Activated CD4-positive, alpha-beta T cell treated with anti-CD3 and anti-CD28 coated beads for 48 hours (primary cell): ENCODE data around the gene MIGA2.
"Not testable (repeated sequence)": the region's sequence is repeated elsewhere in the genome, so short reads cannot be mapped to it uniquely, and the experiment has no call there.

Experiments used
- DNase-seq: peaks from one replicate; pipeline ENCODE4 v3.0.0-alpha.2; 2020

The MIGA2 gene

DNA sequence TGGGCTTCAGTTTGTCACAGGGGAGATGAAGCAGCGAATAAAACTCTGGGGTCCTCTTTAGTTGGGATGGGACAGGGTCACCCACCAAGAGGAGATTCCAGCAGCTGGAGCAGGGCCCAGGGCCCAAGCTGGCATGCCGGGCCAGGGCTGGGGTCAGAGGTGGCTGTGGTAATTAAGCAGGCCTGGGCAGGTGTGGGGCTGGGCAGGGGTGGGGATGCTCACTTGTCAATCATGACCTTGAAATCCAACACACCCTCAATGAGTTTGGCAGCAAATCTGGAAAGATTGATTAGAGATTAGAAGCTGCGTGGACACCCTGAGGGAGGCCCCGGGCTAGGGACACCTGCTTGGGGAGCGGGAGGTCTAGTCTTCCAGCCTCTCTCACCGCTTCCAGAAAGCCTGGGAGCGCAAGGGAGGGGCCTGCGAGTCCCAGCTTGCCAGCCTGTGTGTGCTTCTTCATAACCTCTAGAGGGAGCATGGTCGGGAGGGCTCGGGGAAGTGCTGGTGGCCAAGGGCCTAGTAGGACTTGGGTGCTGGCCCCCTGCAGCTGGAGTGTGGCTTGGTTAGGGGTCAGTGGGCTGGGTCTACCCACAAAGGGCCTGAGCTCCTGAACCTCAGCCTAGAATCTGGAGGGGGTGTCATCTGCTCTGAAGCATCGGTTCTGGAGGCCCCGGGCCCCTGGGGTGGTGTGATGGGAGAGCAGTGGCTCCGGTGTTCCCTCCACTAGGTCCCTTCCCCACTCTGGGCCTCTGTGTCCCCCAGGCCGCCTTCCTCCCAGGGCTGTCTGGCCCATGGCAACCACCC is 66.6 kb downstream of the MIGA2 start:
- DNase-seq = peak; percentile 40

DNA sequence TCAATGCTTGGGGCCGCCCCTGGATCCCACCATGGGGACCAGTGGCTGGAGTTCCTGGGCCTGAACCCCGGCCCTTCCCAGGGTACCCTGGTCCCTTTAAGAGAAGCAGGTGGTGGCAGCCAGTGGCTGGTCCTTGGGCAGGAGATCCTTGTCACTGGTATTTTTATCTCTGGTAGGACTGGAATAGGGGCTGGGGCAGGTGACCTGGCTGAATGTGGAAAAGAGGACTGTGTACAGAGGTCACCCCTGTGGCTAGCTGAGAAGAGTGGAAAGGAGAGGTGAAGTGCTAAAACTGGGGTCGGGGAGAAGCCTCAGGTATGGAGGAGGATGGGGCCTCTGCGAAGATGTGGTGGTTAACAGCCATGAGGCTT is 67.2 kb downstream of the MIGA2 start:
- no peak for DNase-seq

DNA sequence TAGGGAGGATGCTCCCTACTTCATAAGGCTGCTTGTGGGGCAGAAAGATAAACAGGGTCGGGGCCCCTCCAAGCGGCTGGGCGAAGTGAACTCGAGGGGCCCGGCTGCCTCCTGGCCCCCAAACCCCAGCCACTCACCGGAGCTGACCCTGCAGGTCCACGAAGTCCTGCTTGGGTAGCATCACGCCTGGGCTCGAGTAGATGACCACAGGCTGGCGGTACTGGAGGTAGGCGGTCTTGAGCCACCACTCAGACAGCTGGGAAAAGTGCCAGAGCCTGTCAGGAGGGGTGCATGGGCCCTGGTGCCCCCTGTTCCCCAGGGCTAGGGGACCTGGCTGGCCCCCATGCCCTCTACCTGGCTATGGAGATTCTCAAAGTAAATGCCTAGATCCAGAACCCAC is 67.6 kb downstream of the MIGA2 start:
- DNase-seq = no peak

DNA sequence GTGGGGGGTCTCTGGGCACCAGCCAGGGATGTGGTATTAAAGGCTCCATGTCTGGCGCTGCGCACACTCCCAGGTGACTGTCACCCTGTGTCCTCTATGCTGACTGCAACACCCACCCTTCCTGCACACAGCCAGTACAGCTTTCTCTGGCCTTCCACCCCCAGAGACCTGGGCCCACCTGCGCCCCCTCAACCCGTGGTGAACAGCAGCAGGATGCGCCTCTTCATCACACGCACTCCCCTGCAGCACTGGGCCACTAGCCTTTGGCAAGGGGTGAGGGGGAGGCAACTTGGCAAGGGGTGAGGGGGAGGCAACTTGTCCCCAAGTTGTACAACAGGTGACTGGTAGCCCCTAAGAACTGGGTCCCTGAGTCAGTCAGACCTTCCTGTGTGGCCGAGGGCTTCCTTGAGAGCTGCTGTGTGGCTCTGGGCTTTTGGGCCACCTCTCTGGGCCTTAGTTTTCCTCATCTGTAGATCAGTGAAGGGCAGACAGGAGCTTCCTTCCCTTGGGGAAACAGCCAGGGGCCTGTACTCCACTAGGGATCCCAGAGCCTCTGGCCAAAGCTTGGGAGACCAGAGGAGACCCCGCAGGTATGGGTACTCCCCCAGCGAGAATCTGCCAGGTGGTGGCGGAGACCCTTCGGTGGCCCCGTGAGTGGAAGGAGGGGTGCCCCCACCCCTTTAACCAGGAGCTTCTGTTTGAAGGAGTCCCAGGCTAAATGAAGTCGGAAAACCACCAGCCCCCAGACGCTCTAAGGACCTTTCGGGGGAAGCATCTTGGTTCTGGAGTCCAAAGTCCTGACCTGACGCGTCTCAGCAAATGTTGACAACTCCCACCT is 69.7 kb downstream of the MIGA2 start:
- DNase-seq = no peak

DNA sequence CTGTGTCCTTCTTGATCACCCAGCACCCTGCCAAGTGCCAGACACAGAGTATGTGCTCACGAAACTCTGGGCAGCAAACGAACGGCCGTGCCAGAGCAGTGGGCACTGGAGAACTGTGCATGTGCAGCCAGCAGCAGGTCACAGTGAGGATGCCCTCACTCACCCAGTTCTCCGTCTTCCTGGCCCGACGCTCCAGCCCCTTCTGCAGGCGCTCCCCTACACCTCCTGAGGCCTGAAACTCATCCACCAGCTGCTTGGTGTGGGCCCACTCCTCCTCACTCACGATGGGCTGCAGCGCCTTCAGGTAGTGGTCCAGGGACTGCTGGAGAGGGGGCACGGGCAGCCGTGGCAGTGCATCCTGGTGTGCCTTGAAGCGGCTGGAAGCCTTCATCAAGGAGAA is 71.2 kb downstream of the MIGA2 start:
- no peak for DNase-seq

DNA sequence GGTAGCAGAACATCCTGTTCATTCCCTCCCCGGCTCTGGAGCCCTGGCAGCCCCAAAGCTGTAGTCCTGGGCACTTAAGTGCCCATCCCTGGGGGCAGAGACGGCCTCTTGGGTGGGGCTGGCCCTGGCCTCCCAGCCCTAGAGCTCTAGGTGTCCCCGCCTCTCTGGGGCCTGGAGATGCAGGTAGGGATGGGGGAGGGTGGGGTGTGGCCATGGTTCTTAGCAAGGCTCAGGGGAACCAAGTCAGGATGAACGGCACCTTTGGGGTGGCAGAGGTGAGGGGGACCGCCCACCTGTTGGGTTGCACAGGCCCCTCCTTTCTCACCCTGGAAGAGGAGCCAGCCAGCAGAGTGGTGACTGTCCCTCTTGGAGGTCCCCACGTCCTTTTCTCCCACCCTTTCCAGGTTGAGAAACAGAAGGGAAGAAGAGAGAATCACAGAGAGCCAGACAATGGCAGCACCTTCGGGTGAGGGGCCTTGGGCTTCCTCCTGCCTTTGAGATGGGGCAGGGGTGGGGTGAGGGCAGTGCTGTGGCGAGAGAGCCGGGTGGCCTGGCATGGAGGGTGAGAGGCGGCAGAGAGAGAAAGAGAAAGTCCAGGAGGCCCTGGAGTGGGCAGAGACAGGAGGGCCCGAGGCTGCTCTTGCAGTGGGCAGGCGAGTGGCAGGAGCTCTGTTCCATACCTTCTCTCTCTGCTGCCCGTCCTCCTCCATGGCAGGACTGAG is 71.8 kb downstream of the MIGA2 start:
- no peak for DNase-seq

DNA sequence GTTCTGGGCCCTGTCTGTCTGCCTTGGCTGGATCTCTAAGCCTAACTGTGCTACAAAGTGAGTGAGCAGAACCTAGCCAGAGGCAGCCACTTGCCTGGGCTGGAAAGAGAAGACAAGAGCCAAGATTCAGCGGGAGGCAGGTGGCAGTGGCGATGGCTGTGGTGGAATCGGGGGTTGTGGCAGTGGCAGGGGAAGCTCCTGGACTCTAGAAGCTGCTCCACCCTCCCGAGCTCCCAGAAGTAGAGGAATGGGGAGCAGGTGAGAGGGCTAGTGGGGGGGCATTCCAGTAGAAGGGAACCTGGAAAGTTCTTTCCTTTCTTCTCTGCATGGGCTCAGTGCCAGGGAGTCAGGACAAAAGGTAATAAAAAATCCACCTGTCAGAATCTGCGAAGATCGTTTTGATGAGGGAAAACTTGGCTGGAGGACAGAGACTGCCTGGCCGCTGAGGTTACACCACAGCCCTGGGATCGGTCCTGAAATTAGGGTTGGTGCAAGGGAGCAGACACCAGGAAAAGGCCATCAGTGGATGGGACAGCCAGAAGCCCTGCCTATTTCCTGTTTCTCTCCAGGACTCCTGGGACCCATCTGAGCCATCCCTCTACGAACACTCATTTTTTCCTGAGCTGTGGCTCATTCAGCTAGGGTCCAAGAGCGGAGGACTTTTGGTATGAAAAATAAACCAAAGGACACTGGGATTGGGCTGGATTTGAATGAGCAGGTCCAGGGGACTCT is 72.5 kb downstream of the MIGA2 start:
- no peak for DNase-seq

DNA sequence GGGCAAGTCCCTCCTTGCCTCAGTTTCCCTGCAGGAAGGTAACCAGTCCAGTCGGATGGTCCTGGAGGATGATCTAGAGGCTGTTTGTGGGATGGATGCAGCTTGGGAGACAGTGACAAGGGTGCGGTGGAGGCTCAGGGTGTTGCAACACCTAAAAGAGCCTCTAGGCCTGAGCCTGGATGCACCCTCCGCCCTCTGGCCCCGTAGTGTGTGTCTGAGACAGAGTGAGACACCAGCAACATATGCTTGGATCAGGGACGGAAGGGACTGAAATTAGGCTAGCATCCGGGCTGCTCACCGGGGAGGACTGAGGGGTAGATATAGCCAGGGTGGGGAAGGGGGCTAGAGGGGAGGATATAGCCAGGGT is 73.1 kb downstream of the MIGA2 start:
- DNase-seq = peak; percentile 57

DNA sequence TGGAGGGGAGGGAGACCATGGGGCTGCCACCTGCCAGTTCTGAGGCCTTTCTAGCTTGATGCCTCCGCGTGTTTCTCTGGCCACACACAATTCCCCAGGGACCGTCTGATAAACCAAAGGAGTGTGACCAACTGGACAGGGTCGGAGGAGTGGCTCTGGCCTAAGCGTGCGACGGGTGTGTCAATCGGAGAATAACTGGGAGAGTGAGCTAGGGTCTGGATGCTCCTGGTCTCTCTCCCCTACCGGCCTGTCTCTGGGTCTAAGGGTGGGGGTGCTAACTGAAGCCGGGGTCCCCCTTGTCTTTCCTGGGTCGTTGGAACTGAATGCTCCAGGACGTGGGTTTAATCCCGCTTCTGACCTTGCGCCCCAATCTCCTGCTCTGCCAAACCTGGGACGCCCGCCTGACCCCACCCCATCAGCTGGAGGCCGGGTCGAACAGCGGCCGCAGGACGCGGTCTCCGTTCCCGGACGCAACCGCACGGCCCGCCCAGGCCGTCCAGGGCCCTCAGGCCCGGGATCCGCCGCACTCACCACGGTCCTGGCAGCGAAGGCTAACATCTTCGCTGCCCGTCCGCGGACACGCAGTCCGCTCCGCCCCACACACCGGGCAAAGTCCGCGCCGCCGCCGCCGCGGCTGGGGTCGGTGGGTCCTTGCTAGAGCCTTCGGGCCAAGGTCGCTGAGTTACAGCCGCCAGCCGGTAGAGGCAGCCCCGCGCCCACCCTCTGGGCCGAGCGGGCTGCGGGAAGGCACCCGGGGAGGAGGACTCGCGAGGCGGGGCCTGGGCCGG is 73.7 kb downstream of the MIGA2 start:
- no peak for DNase-seq

DNA sequence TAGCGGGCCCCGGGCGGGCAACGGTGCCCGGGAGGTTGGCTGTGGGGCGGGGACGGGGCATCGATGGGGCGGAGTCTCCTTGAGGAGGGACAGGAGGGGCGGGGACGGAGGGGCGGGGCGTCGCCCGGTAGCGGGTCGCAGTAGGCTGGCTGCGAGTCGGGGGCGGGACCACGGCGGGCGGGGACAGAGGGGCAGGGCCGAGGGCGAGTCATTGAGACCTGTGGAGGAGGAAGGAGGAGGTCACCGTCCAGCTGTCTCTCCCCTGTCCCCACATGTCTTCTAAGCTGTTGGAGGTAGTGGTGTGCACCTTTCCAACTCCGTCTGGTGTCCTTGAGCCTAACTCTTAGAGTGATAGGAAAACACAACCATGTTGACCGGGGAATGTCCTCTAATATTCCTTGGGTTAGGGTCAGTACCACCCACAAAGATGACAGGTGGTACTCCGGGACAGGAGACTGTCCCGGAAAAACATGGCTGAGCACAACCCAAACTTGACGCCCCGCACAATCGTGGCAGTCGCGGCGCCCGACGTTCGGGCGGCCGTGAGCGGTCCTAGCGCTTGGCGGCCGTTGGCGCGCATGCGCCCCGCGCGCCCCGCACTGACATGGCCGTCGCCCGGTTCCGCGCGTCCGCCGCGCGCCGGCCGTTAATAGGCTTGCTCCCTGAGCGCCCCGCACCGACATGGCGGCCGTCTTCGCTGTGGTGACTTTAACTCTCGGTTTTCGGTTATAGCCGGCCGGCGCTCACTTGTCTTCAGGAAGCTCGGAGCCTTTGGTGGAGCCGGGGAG is 74.5 kb downstream of the MIGA2 start, which contains the start of the genes CRAT and PTPA:
TSS of gene CRAT (minus strand) at position 54 of the 788 bp plus-strand sequence. CDS start 284 bp downstream, outside the sequence.
TSS of gene PTPA (plus strand) at position 676 of the 788 bp plus-strand sequence. CDS start 186 bp downstream, outside the sequence.
- DNase-seq = peak; percentile 97

DNA sequence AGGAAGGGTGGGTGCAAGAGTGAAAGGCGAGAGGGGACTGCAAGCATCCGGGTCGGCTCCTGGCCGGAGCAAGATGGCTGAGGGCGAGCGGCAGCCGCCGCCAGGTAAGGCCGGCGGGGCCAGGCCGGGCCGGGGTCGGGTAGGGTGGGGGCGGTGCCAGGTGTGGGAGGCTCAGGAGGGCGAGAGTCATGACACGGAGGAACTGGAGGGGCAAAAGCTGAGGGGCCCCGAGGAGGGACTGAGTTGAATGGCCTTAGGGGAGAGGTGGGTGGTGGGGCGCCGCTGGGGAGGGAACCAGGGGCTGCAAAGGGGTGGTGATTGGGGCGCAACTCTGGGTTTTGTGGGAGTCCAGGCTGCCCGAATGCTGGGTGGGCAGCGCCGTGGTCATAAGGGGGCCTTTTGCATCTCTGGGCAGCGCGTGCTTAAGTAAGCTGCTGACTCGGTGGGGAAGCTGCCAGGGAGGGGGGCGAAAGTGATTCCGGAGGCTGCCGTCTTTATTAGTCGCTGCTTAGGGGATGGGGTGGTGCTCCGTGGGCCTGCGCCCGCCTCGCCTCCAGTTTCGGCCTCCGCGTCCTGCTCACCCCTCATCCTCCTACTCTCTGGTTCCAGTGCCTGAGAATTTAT is 75.2 kb downstream of the MIGA2 start:
- DNase-seq = peak; percentile 45

DNA sequence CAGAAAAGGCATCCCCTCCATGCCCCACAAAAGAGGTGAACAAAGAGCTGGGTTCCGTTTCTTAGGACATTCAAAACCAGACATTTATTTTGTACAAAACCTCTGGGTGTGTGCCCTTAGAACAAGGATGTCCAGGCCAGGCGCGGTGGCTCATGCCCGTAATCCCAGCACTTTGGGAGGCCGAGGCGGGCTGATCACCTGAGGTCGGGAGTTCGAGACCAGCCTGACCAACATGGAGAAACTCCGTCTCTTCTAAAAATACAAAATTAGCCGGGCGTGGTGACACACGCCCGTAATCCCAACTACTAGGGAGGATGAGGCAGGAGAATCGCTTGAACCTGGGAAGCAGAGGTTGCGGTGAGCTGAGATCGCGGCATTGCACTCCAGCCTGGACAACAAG is 76.1 kb downstream of the MIGA2 start:
- DNase-seq = not testable (repeated sequence)

DNA sequence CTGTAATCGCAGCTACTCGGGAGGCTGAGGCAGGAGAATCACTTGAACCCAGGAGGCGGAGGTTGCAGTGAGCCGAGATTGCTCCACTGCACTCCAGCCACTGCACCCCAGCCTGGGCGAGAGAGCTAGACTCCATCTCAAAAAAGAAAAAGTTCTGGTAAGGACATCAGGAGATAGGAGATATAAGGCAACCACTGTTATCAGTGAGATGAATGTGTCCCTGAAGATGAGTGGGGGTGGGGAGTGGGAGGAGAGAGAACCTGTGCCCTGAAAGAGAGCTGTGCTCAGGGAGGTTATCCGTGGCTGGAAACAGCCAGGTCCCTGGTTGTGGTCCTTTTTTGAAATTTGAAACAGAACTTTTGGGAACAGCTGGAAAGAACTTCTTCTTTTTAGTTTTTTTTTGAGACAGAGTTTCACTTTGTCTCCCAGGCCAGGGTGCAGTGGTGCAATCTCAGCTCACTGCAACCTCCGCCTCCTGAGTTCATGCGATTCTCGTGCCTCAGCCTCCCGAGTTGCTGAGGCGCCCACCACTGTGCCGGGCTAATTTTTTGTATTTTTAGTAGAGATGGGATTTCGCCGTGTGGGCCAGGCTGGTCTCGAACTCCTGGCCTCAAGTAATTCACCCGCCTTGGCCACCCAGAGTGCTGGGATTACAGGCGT is 77.3 kb downstream of the MIGA2 start:
- no peak for DNase-seq

DNA sequence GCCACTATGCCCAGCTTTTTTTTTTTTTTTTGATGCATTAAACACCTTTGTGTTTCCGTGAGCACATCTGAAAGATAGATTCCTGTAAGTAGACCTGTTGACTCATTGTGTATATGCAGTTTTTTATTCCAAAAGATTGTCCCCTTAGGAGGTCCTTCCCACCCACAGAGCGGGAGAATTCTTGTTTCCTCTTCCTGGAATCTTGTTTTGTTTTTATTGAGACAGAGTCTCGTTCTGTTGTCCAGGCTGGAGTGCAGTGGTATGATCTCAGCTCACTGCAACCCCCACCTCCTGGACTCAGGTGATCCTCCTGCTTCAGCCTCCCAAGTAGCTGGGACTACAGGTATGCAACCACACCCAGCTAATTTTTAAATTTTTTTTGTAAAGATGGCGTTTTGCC is 82.4 kb downstream of the MIGA2 start:
- no peak for DNase-seq

DNA sequence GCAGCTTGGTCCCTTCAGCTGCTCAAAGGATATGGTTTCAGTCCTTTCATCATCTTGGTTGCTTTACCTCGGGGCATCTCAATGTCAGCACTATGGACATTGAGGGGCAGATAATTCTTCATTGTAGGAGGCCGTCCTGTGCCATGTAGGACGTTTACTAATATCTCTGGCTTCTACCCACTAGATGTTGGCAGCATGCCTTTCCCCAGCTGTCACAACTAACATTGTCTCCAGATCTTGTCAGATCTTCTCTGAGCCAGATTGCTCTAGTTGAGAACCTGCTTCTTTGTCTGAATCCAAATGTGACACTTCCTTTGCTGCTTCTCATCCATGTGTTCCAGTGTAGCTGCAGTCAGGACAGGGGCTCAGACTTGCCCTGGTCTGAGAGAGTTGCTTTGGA is 85.1 kb downstream of the MIGA2 start:
- no peak for DNase-seq
